NCI-H748 (cell line): ENCODE results near the gene MYL1.

ENCODE experiments used
- DNase-seq: peaks from one replicate; lab custom pipeline; 2025; ENCODE audit not compliant: unreplicated experiment; lab: John Stamatoyannopoulos, UW

The MYL1 gene

DNA sequence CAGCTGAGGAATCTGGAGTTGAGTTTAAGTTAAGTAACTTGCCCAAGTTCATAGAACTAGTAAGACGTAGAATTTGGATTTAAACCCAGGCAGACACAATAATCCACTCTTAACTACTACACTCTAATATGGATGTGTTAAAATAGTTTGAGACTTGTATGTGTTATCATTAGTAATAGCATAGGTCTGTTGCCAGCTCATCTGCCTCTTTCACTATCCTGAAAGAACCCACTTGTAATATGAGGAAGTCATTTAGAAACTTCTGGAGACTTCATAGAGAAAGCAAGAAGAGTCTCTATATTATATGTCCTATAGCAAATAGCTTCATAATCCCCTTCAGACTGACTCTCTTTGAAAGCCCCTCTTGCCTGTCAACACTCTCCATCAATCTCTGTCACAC is 46.7 kb downstream of the MYL1 start:
- no peak for DNase-seq

DNA sequence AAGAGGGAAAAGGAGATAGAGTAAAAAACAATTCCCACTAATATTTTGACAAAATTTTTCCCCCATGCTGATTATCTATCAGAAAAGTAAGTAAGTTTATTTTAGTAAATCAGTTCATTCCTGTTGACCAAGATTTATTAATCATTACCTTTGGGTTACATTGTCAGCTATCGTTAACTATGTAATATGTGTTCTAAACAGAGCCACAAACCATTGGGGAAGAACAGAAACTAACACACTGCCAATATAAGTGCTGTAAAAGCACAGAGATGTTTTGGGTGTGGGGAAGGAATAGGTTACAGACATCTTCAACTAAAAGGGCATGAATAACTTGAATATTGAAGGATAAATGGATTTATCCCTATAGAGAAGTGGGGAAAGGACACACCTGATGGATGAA is 47.3 kb downstream of the MYL1 start:
- no peak for DNase-seq

DNA sequence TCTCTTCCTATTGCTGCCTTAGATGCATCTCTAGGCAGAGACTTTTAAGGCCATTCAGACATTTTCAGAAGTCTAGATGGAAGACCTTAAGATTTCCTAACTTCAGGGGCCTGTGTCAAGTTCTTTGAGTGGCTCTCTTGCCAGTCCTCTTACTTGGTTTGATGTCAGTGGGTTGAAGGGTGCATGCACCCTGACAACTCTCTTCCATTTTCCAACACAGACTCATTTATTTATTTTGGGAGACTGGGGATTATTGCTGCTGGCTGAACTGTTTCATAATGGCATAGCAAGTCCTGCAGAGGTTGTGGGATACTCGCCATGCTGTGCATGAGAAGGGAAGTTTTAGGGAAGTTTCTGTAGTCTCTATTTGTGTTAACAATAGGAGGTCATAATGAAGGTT is 50.7 kb downstream of the MYL1 start:
- no peak for DNase-seq

- DNase-seq = no peak
These were observed 51.1 kb downstream of the MYL1 start for GRCh38 chr2:210263841-210264240.

DNA sequence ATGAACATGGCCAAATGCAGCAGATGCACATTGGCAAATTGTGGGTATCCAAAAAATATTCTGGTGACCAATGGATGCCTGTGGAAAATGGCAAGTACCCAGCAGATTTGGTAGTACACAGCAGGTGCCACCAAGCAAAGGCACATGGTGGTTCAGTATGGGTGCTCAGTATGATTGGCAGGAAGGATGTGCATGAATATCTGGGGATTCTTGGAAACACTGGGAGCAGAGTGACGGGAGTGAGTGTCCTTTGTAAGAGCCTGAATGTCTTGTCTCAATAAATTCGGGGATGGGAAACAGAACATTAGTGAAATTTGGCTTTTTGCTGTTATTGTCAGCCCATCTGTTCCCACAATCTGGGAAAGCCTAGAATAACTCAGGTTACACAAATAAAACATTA is 52.9 kb downstream of the MYL1 start:
- DNase-seq = no peak

DNA sequence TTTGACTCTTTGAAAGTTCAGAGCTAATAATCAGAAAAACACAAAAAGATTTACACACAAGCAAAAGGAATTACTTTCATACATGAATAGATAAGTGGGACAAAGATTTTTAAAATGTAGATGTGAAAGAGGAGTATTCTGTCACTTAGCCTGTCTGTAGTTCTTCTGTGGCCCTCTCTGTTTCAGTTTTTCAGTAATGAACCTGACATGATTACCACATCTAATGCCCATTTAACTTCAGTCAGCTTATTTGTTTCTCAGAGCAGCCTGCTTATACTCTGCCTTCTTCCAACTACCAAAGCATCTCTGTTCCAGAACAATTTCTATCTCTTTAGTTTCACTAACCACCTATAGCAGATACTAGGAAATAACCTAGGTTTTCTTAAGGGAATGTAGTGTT is 55.3 kb downstream of the MYL1 start:
- no peak for DNase-seq

DNA sequence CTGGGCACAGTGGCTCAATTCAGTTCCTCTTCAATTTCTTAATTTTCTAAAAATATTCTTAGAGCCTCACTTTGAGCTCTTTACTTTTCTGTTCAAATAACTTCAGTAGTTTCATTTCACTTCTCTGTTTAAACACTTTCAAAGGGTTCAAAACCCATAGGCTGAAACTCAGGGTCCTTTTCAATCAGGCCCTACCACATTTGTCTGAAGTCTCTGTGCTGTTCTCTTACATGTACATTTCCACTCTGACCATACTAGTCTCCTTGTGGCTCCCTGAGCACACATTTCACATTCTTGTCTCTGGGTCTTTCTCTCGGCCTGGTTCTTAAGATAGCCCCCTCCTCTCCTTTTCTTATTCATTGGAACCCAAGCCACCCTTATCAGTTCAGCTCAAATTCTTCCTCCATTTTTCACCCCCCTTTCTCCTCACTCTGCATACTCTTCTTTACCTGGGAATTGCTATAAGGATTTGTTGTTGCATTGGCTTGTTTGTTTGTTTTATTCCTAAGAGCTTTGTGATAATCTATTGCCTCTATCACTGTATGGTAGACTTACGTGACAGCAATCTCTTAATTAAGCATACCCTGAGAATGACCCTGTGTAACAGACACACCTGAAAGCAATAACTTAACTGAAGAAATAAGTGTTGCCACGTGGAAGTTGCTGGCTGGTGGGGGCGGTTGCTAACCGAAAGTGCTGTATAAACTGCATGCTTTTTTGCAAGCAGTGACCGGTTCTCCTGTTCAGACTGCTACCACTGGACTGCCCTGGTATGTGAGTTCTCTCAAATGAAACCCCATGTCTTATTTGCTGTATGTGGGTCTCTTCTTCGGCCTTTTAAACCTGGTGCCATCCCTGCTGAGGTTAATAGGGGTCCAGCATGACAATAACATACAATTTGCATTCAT is 62.0 kb downstream of the MYL1 start:
- no peak for DNase-seq

DNA sequence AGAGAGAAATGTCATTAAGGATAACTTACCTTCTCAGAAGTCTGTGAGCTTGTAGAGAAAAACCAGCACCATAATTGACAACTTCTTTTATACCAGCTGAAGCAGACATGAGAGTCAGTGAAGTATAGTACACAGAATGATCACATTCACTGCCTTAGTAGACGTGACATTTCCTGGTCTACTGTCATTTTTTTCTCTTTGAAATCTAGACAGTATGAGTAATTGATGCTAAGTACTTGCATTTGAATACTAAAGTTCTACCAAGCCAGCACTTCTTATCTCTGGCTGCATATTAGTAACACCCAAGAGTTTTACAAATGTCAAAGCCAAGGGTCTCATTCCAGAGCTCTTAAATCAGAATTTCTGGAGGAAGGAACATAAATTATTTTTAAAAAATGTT is 64.4 kb downstream of the MYL1 start:
- no peak for DNase-seq
